Uterine smooth muscle cell (primary cell): ENCODE data around the gene DVL1. TPM values are rescaled to one million over a fixed set of nuclear protein-coding genes. Genes with fewer than 3 reads are reported as not detected.

Experiments
- total RNA-seq: library from RNA; depleted of rRNA; stranded (reverse); fragments of >200 nt; gene quantifications from 2 replicates; pipeline ENCODE4 v1.2.3, GENCODE V29; 2014

DVL1 gene
- total RNA-seq = 133 and 150 TPM in 2 replicates

DNA sequence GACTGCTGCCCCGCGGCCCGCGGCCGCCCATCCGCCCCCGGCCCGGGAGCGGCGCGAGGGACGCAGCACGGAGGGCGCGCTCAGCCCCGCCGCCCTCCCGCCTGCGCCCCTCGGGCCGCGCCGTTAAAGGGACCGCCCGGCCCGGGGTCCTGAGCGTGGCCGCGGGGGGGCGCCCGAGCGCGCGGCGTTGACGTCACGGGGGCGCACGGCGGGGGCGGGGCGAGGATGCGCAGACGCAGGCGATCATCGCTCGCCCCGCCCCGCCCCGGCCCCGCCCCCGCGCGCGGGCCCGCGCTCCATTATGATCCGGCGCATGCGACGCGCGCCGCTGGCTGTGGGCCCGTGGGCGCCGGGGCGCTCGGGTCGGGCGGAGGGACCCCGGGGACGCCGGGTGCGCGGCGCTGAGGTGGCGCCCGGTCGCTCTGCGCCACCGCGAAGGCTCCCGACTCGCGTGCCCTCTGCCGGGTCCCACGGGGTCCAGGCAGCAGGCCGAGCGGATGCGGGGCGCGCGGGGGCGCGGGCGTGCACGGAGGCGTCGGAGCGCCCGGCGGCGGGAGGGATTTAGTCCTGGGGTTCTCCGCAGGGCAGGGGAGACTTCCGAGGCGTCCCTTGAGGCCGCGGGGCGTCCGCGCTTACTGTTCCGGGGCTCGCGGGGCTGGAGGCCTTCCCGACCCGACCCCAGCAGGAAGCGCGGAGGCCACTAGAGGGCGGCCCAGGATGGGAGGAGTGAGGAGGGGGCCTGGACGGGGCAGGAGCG is at the start of gene DVL1:
TSS of gene DVL1 (minus strand) at position 163 of the 757 bp plus-strand sequence. CDS start 353 bp downstream, outside the sequence.

GRCh38 chr1:1374929-1375662 is 25.9 kb upstream of the DVL1 start, which contains the start of gene AURKAIP1:
AURKAIP1 (minus strand) TSS chr1:1375207; CDS start chr1:1374756, 451 bp downstream.

GRCh38 chr1:1358433-1359271 is 9.4 kb upstream of the DVL1 start, which contains the start of gene MXRA8:
MXRA8 (minus strand) TSS chr1:1358555; CDS start chr1:1358504, 51 bp downstream.

DNA sequence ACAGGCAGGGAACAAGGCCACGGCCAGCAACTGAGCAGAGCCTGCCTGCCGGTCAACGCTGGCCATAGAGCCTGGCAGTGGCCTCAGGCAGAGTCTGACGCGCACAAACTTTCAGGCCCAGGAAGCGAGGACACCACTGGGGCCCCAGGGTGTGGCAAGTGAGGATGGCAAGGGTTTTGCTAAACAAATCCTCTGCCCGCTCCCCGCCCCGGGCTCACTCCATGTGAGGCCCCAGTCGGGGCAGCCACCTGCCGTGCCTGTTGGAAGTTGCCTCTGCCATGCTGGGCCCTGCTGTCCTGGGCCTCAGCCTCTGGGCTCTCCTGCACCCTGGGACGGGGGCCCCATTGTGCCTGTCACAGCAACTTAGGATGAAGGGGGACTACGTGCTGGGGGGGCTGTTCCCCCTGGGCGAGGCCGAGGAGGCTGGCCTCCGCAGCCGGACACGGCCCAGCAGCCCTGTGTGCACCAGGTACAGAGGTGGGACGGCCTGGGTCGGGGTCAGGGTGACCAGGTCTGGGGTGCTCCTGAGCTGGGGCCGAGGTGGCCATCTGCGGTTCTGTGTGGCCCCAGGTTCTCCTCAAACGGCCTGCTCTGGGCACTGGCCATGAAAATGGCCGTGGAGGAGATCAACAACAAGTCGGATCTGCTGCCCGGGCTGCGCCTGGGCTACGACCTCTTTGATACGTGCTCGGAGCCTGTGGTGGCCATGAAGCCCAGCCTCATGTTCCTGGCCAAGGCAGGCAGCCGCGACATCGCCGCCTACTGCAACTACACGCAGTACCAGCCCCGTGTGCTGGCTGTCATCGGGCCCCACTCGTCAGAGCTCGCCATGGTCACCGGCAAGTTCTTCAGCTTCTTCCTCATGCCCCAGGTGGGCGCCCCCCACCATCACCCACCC is 17.9 kb downstream of the DVL1 start, which contains the start of gene TAS1R3:
TSS of gene TAS1R3 (plus strand) at position 213 of the 898 bp plus-strand sequence. CDS start at position 279, 66 bp downstream.

DNA sequence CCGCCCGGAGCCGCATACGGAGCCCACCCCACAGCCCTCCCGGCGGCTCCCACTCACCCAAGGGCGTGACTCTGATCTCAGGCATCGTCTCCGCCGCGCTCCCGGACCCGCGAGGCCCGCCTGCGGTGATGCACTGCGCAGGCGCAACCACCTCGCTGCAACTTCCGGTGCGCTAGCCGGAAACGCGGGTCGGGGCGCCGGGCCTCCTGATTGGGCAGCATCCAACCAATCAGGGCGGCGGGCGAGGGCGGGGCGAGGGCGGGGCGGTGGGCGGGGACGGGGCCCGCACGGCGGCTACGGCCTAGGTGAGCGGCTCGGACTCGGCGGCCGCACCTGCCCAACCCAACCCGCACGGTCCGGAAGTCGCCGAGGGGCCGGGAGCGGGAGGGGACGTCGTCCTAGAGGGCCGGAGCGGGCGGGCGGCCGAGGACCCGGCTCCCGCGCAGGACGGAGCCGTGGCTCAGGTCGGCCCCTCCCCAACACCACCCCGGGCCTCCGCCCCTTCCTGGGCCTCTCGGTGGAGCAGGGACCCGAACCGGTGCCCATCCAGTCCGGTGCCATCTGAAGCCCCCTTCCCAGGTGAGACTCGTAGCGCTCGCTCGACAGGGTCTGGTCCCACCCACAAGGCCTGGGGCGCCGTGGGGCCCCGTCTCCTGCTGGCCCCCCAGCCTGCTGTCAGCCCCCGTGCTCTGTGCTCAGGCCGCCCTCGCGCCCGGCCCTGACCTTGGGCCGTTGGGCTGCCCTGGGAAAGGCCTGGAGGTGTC is 24.5 kb downstream of the DVL1 start, which contains the start of the genes CPTP and INTS11:
TSS of gene CPTP (plus strand) at position 279 of the 764 bp plus-strand sequence. CDS start 2,109 bp downstream, outside the sequence.
TSS of gene INTS11 (minus strand) at position 137 of the 764 bp plus-strand sequence. CDS start at position 85, 52 bp downstream.

GRCh38 chr1:1307923-1308755 is 41.1 kb downstream of the DVL1 start, which contains the start of the genes ACAP3 and PUSL1:
ACAP3 (minus strand) TSS chr1:1307930; CDS start chr1:1307815, 115 bp downstream.
PUSL1 (plus strand) TSS chr1:1308597; CDS start chr1:1308644, 47 bp downstream.

Other genes with a start within 250 kb of the DVL1 start
- gene C1orf159, start 233.3 kb downstream of the DVL1 start, total RNA-seq = 6.2 and 10.2 TPM in 2 replicates
- 0.12 TPM in 1 of 2 replicates, not detected in the other for gene TTLL10, start 175.5 kb downstream of the DVL1 start, total RNA-seq
- gene TNFRSF18, start 142.8 kb downstream of the DVL1 start, total RNA-seq = 0.12 TPM in 1 of 2 replicates, not detected in the other
- 0.12 TPM in 1 of 2 replicates, not detected in the other for gene TNFRSF4, start 135.3 kb downstream of the DVL1 start, total RNA-seq
- 100 and 158 TPM in 2 replicates for gene SDF4, start 117.4 kb downstream of the DVL1 start, total RNA-seq
- 32.0 and 35.1 TPM in 2 replicates for gene B3GALT6, start 117.2 kb downstream of the DVL1 start, total RNA-seq
- gene C1QTNF12, start 102.7 kb downstream of the DVL1 start, total RNA-seq = 1.1 and 2.0 TPM in 2 replicates
- gene UBE2J2, start 75.6 kb downstream of the DVL1 start, total RNA-seq = 37.2 and 51.7 TPM in 2 replicates
- gene SCNN1D, start 69.0 kb downstream of the DVL1 start, total RNA-seq = 0.89 and 1.7 TPM in 2 replicates
- gene ACAP3, start 41.5 kb downstream of the DVL1 start, total RNA-seq = 38.2 and 64.0 TPM in 2 replicates
- gene PUSL1, start 40.8 kb downstream of the DVL1 start, total RNA-seq = 15.0 and 24.8 TPM in 2 replicates
- 56.2 and 67.3 TPM in 2 replicates for gene INTS11, start 24.8 kb downstream of the DVL1 start, total RNA-seq
- 10.3 and 10.5 TPM in 2 replicates for gene CPTP, start 24.6 kb downstream of the DVL1 start, total RNA-seq
- 0.11 and 0.12 TPM in 2 replicates for gene TAS1R3, start 18.1 kb downstream of the DVL1 start, total RNA-seq
- gene MXRA8, start 9.1 kb upstream of the DVL1 start, total RNA-seq = 203 and 230 TPM in 2 replicates
- 94.9 and 118 TPM in 2 replicates for gene AURKAIP1, start 25.8 kb upstream of the DVL1 start, total RNA-seq
- 125 and 147 TPM in 2 replicates for gene CCNL2, start 49.9 kb upstream of the DVL1 start, total RNA-seq
- gene MRPL20, start 57.9 kb upstream of the DVL1 start, total RNA-seq = 72.1 and 100 TPM in 2 replicates
- 0.77 and 0.87 TPM in 2 replicates for gene ANKRD65, start 71.9 kb upstream of the DVL1 start, total RNA-seq
- 3.2 and 5.1 TPM in 2 replicates for gene VWA1, start 86.3 kb upstream of the DVL1 start, total RNA-seq
- 0.50 TPM in 1 of 2 replicates, not detected in the other for gene ATAD3C, start 100.3 kb upstream of the DVL1 start, total RNA-seq
- gene ATAD3B, start 122.3 kb upstream of the DVL1 start, total RNA-seq = 16.9 and 35.3 TPM in 2 replicates
- gene ATAD3A, start 162.7 kb upstream of the DVL1 start, total RNA-seq = 33.6 and 79.5 TPM in 2 replicates
- 3.3 and 7.2 TPM in 2 replicates for gene TMEM240, start 191.2 kb upstream of the DVL1 start, total RNA-seq
- 62.5 and 67.6 TPM in 2 replicates for gene SSU72, start 225.4 kb upstream of the DVL1 start, total RNA-seq